T-cell (primary cell): ENCODE measurements around the gene LRSAM1. TPM values are rescaled to one million over a fixed set of nuclear protein-coding genes. Genes with fewer than 3 reads are reported as not detected.

Experiments used
- ATAC-seq, 4 experiments: fragments of 200-7000 bp in 3 of 4; fragments of 150-1000 bp in 1 of 4; cut with Tn5 transposase; replicated peaks in 1 of 4; 1 replicate in 3 of 4; 2 replicates in 1 of 4; pipeline ENCODE4 v1.10.0; 2021; ENCODE audit warnings: moderate library complexity in 3 of 4, mild to moderate bottlenecking in 2 of 4, moderate number of reproducible peaks in 1 of 4
- CTCF ChIA-PET, 2 donors: fragments of 300-600 bp; sonication (Branson Sonifier 250); formaldehyde crosslinking; loops; one replicate each; lab custom pipeline; 2022; ENCODE audit warnings: antibody characterized with exemption in 2 of 2; lab: Charles Lee
- POLR2A ChIA-PET, 2 donors: fragments of 300-600 bp; sonication (Branson Sonifier 250); formaldehyde crosslinking; loops; one replicate each; lab custom pipeline; 2022; ENCODE audit warnings: antibody characterized with exemption in 2 of 2; lab: Charles Lee
- DNase-seq, 35 experiments: peaks; one replicate each; pipeline versions ENCODE4 v3.0.0 to v3.0.0-alpha.2; 2013 to 2023
- H3K27ac ChIP-seq: one replicate; pipeline ENCODE4 v1.5.1; 2013; ENCODE audit warnings: low read length
- H3K27me3 ChIP-seq, 2 experiments: replicated peaks in 1 of 2; 1 replicate in 1 of 2; 2 replicates in 1 of 2; pipeline versions ENCODE4 v1.6.1 to v1.7.0; 2013; ENCODE audit warnings: low read length in 1 of 2, mixed read lengths in 1 of 2; ENCODE audit not compliant: control insufficient read depth in 2 of 2, insufficient read depth in 2 of 2; ENCODE audit errors: extremely low read depth in 1 of 2
- H3K36me3 ChIP-seq, 2 donors: 1 replicate in 1 of 2; 2 replicates in 1 of 2; pipeline versions ENCODE4 v1.6.1 to v1.7.0; 2013; ENCODE audit warnings: low read length in 1 of 2; ENCODE audit not compliant: control insufficient read depth in 2 of 2, insufficient read depth in 1 of 2; ENCODE audit errors: extremely low read depth in 1 of 2
- H3K4me1 ChIP-seq, 2 experiments: 1 replicate in 1 of 2; 2 replicates in 1 of 2; pipeline versions ENCODE4 v1.6.1 to v1.7.0; 2013; ENCODE audit warnings: low read length in 2 of 2, mixed read lengths in 1 of 2; ENCODE audit not compliant: insufficient read depth in 2 of 2, control insufficient read depth in 1 of 2; ENCODE audit errors: extremely low read depth in 1 of 2
- H3K4me3 ChIP-seq, 2 donors: 1 replicate in 1 of 2; 2 replicates in 1 of 2; pipeline versions ENCODE4 v1.5.1 to v1.7.0; 2013; ENCODE audit warnings: mild to moderate bottlenecking in 2 of 2, low read length in 1 of 2, moderate library complexity in 1 of 2; ENCODE audit not compliant: control insufficient read depth in 1 of 2; ENCODE audit errors: extremely low read depth in 1 of 2
- H3K9me3 ChIP-seq: 2 replicates; pipeline ENCODE4 v1.7.0; 2013
- H3K27ac Mint-ChIP-seq, 2 donors: one replicate each; pipeline ENCODE4 v1.8.0; 2020 to 2021; ENCODE audit warnings: mild to moderate bottlenecking in 2 of 2, mixed read lengths in 2 of 2
- H3K27me3 Mint-ChIP-seq, 2 donors: one replicate each; pipeline ENCODE4 v1.8.0; 2021 to 2022; ENCODE audit warnings: mixed read lengths in 2 of 2
- H3K36me3 Mint-ChIP-seq: one replicate; pipeline ENCODE4 v1.8.0; 2021; ENCODE audit warnings: mixed read lengths
- H3K4me1 Mint-ChIP-seq, 3 donors: one replicate each; pipeline ENCODE4 v1.8.0; 2020 to 2022; ENCODE audit warnings: mixed read lengths in 3 of 3, mild to moderate bottlenecking in 1 of 3
- H3K4me3 Mint-ChIP-seq, 3 donors: one replicate each; pipeline ENCODE4 v1.8.0; 2020 to 2022; ENCODE audit warnings: mild to moderate bottlenecking in 3 of 3, mixed read lengths in 3 of 3, moderate library complexity in 3 of 3
- H3K9me3 Mint-ChIP-seq, 3 donors: one replicate each; pipeline ENCODE4 v1.8.0; 2020 to 2022; ENCODE audit warnings: mixed read lengths in 3 of 3
- WGBS: methylation state at CpG from one replicate; pipeline ENCODE4 v1.1.5; 2013; ENCODE audit warnings: missing lambda C conversion rate; ENCODE audit not compliant: insufficient coverage; 5-methylcytosine and 5-hydroxymethylcytosine counted together
- total RNA-seq, 35 experiments: library from RNA in 6 of 35; stranded (reverse) in 6 of 35; fragments of 120-200 nt in 1 of 35; gene quantifications; one replicate each; pipeline versions ENCODE4 v1.2.1 to v1.2.4 and lab custom pipeline; 2013 to 2026

LRSAM1 gene
- total RNA-seq, 5 donors from 2014 or later (not counting 1 experiment from before 2014, with no cell fraction given): 17.9 to 30.3 (median 25.1) TPM

DNA sequence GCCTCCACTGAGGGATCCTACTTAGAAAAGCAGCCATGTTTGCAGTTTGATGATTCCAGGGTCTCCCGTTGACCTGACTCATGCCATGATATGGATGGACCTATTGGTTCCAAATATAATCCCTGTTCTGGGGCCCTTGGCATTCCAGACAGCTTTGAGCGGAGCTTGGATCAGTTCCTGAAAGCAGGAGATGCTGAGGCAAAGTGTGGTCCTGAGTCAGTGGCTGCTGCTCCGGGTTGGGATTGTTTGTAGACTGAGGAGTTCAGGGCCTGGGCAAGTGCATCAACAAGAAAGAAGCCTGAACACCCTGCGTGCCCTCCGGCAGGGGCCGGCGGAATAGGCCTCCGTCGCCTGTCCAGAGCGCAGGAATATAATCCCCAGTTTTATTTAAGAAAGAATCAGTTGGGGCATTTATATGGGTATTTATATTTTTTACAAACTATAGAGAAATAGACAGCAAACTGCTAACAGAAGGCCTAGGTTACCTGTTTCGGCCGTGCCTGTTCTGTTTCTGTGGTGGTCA, 50.6 kb downstream of the LRSAM1 start:
- Mint-ChIP-seq H3K27me3 (no peaks in the 10 kb centered on the region), H3K4me3 (no peak overlapping the region), H3K4me1 (no peaks in the 10 kb centered on the region), H3K9me3 (no peaks in the 10 kb centered on the region), H3K27ac (no peak overlapping the region), H3K36me3 (peaks cover 6% of the 10 kb centered on the region)
- Histone ChIP-seq H3K27ac (no peak overlapping the region), H3K9me3 (no peaks in the 10 kb centered on the region), H3K4me3 (no peak overlapping the region), H3K27me3 (no peaks in the 10 kb centered on the region), H3K4me1 (peaks cover 0 to 4% of the 10 kb centered on the region in 2 experiments), H3K36me3 (peaks cover 3 to 10% of the 10 kb centered on the region in 2 donors)
- 96% methylated on average over 4 of the region's 12 CpGs for WGBS
- no peak for DNase-seq
- ChIA-PET CTCF (interaction anchor here in 1 of 2 donors (0.6 to 0.7 kb wide), 2 partner anchors 107 to 420 kb away, joined by 3 read pairs; no protein-coding TSS in a partner anchor), POLR2A (no interaction called here)
- no peak for ATAC-seq

DNA sequence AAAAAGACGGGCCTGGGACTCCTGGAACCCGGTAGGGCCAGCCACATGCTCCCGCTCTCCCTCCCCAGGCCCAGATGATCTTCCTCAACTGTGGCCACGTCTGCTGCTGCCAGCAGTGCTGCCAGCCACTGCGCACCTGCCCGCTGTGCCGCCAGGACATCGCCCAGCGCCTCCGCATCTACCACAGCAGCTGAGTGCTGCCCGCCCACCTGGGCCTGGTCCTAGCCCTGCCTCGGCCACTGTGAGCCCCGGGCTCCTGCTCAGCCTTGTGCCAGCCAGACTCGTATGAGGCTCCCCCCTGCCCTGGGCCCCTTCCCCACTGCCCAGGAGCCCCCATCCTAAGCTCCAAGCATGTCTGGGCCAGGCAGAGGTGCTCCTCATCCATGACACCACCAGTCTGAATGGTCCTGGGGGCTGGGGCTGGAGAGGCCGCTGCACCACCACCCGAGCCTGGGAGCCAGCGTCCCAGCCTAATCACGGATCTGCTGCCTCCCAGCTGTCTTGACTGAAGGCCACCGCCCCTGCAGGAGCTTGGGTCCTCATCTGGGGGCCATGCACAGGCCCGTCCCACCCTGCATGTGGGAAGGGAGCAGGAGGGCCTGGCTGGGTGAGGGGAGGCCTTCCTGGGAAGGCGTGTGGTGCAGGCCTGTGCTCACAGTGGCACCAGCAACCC, 51.5 kb downstream of the LRSAM1 start:
- Mint-ChIP-seq H3K4me1 (no peaks in the 10 kb centered on the region), H3K27ac (no peak overlapping the region), H3K9me3 (no peaks in the 10 kb centered on the region), H3K4me3 (no peak overlapping the region), H3K27me3 (no peaks in the 10 kb centered on the region), H3K36me3 (peaks cover 4% of the 10 kb centered on the region)
- H3K9me3 ChIP-seq: no peaks in the 10 kb centered on the region
- 87% methylated on average over 17 of the region's 21 CpGs for WGBS
- peaks cover 3 to 7% of the 10 kb centered on the region in 2 donors for H3K36me3 ChIP-seq
- H3K4me3 ChIP-seq: no peak overlapping the region
- DNase-seq: no peak
- CTCF ChIA-PET: interaction anchor here in 1 of 2 donors (0.6 kb wide), 1 partner anchor 106 kb away, joined by 3 read pairs; no protein-coding TSS in a partner anchor
- POLR2A ChIA-PET: no interaction called here
- H3K27me3 ChIP-seq: no peaks in the 10 kb centered on the region
- H3K4me1 ChIP-seq: peaks cover 0 to 4% of the 10 kb centered on the region in 2 experiments
- H3K27ac ChIP-seq: no peak overlapping the region
- no peak for ATAC-seq

GRCh38 chr9:127503379-127503921, 52.1 kb downstream of the LRSAM1 start:
- peaks cover 0 to 4% of the 10 kb centered on the region in 2 experiments for H3K4me1 ChIP-seq

DNA sequence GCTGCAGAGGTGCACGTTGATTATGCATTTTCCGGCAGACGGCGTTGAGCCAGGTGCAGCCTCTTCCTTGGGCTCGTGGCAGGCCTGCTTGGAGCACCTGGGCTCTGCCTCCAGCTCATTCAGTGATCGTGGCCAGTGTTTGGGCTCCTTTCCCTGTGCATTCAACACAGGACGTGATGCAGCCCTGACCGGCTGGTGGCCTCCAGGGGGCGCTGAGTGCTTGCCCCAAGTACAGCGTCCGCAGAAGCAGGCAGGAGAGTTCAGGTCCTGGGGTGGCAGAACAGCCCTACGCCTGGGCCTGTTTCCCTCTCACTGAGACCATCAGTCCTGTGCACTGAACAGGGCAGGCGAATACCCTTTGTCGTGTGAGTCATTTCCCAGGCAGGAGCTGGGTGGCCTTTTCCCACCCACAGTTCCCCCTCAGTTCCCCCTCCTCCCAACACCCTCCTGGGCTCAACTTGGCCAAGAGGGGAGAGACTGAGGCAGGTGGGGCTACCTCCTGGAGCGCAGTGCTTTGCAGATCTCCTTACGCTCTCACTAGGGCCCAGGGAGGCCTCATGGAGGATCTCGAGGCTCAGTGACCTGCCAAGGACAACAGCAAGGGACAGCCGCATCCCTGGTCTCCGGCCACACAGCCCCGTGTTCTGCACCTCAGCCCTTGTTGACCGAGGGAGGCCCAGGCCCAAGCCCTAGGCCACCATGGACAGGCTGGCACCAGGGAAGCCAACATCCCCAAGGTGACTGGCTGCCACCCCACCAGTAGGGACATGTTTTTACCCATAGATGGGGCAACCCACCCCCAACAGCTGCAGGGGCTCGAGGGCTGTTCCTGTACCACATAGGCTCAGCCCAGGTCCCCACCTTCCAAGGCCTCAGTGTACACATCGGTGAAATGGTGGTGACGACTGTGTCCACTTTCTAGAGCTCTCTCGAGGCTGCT, 52.9 kb downstream of the LRSAM1 start:
- Mint-ChIP-seq H3K4me1 (no peaks in the 10 kb centered on the region), H3K27ac (no peak overlapping the region), H3K27me3 (no peaks in the 10 kb centered on the region), H3K9me3 (no peaks in the 10 kb centered on the region), H3K4me3 (no peak overlapping the region), H3K36me3 (peaks cover 7% of the 10 kb centered on the region)
- ATAC-seq: peak; percentile 81 to 91 (median 88)
- POLR2A ChIA-PET: no interaction called here
- CTCF ChIA-PET: interaction anchor here (0.5 to 1.2 kb wide), 6 partner anchors 81 to 576 kb away, joined by 3 to 4 read pairs (median 4); partner anchors contain the start of gene TOR2A (in 1 of the 2)
- Histone ChIP-seq H3K27me3 (no peaks in the 10 kb centered on the region), H3K27ac (no peak overlapping the region), H3K36me3 (peaks cover 3% of the 10 kb centered on the region in 2 donors), H3K9me3 (no peaks in the 10 kb centered on the region), H3K4me3 (no peak overlapping the region), H3K4me1 (peaks cover 0 to 4% of the 10 kb centered on the region in 2 experiments)
- 61% methylated on average over 22 of the region's 25 CpGs for WGBS
- DNase-seq: peak; percentile 55 to 88 (median 74)

More at GRCh38 chr9:127503379-127503921, 52.1 kb downstream of the LRSAM1 start:
- H3K27ac ChIP-seq: no peak overlapping the region
- no peaks in the 10 kb centered on the region for H3K27me3 Mint-ChIP-seq
- ChIA-PET CTCF (interaction anchor here (0.6 to 0.7 kb wide), 4 partner anchors 82 to 418 kb away, joined by 3 to 4 read pairs (median 4); no protein-coding TSS in a partner anchor), POLR2A (no interaction called here)
- DNase-seq: no peak
- peaks cover 3% of the 10 kb centered on the region in 2 donors for H3K36me3 ChIP-seq
- no peaks in the 10 kb centered on the region for H3K9me3 ChIP-seq
- H3K36me3 Mint-ChIP-seq: peaks cover 3% of the 10 kb centered on the region
- no peak overlapping the region for H3K4me3 Mint-ChIP-seq
- H3K4me1 Mint-ChIP-seq: no peaks in the 10 kb centered on the region
- H3K4me3 ChIP-seq: no peak overlapping the region
- H3K27me3 ChIP-seq: no peaks in the 10 kb centered on the region
- H3K9me3 Mint-ChIP-seq: no peaks in the 10 kb centered on the region
- H3K27ac Mint-ChIP-seq: no peak overlapping the region
- WGBS: 91% methylated on average over 15 of the region's 20 CpGs
- ATAC-seq: peak in 1 of 4 experiments; percentile 5

- no peaks in the 10 kb centered on the region for H3K9me3 ChIP-seq
- no peak overlapping the region for H3K27ac ChIP-seq
- H3K27me3 ChIP-seq: no peaks in the 10 kb centered on the region
- CTCF ChIA-PET: interaction anchor here (0.5 to 1.2 kb wide), 3 partner anchors 77 to 575 kb away, joined by 3 to 4 read pairs (median 4); partner anchors contain the start of gene TOR2A (in 1 of the 2)
- 89% methylated on average over 8 of the region's 8 CpGs for WGBS
- no peak overlapping the region for H3K4me3 ChIP-seq
- H3K4me3 Mint-ChIP-seq: no peak overlapping the region
- no peaks in the 10 kb centered on the region for H3K27me3 Mint-ChIP-seq
- POLR2A ChIA-PET: no interaction called here
- H3K36me3 Mint-ChIP-seq: peaks cover 7% of the 10 kb centered on the region
- H3K4me1 ChIP-seq: peaks cover 0 to 4% of the 10 kb centered on the region in 2 experiments
- H3K27ac Mint-ChIP-seq: no peak overlapping the region
- no peaks in the 10 kb centered on the region for H3K4me1 Mint-ChIP-seq
- DNase-seq (no peak), ATAC-seq (no peak)
- H3K36me3 ChIP-seq: peaks cover 3% of the 10 kb centered on the region in 2 donors
- H3K9me3 Mint-ChIP-seq: no peaks in the 10 kb centered on the region
Observed at GRCh38 chr9:127504887-127505251, 53.6 kb downstream of the LRSAM1 start.
